Measurements from ENCODE around the gene ADAMTSL1.

Gene ADAMTSL1

DNA sequence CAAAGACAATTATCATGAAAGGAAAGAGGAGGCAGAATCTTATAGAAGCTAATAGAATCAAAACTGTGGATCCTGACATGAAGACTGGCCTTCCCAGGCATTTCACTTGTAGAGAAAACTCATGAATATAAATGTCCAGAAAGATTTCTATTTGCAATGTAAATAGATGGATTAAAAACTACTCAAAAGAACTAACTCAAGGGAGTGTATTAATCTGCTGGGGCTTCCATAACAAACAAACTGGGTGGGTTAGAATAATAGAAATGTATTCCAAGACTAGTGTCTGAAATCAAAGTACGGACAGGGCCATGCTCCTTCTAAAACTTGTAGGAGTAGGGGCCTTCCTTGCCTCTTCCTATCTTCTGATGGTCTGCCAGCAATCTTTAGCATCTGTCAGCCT, 267.4 kb downstream of the ADAMTSL1 start:
- DNase-seq (ENCODE audit: low spot score), result no peak

- DNase-seq (ENCODE audit: low spot score), result no peak
Observed at GRCh38 chr9:18741945-18742344, 268.0 kb downstream of the ADAMTSL1 start.

GRCh38 chr9:18743421-18743820, 269.5 kb downstream of the ADAMTSL1 start:
- no peak for DNase-seq (ENCODE audit: low spot score)

GRCh38 chr9:18743971-18744370, 270.0 kb downstream of the ADAMTSL1 start:
- no peak for DNase-seq (ENCODE audit: low spot score)

- DNase-seq (ENCODE audit: low spot score), result no peak
Observed at GRCh38 chr9:18745710-18746109, 271.8 kb downstream of the ADAMTSL1 start.

DNA sequence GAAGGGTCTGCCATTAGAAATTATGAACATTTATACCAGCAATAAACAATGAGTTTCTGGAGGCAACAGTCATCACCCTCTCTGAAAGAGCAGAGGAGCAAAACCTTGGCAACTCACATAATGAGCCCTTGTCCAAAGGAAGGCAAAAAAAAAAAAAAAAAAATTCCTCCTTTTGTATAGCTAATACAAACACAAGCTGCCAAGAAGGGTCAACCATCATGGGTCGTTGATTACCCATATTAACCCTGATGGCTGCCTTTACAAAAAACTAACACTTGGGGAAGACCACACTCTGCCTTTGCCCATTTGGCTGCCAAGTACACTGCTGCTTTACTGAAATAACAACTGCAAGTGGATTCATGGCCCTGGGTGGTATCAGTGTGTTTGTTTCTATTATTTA, 272.7 kb downstream of the ADAMTSL1 start:
- no peak for DNase-seq (ENCODE audit: low spot score)

DNA sequence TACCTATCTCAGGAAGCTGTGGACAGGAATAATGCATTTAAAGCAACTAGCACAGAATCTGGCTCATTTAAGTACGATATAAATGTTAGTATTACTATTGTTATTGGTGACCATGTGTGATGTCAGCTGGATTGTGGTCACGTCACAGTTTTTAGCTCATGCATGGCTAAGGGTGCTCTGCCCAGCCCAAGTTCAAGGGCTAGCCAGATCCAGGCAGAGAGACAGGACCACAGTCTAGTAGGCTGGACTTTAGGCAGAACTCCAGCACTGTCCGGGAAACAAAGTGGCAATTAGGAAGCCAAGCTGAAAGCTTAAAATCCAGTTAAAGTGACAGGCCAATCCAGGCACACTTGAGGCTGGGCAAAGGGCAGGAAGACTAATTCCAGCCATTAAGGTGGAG, 273.6 kb downstream of the ADAMTSL1 start:
- DNase-seq (ENCODE audit: low spot score), result no peak

- no peak for DNase-seq (ENCODE audit: low spot score)
Observed at GRCh38 chr9:18748251-18748701, 274.3 kb downstream of the ADAMTSL1 start.

GRCh38 chr9:18749711-18750110, 275.8 kb downstream of the ADAMTSL1 start:
- DNase-seq (ENCODE audit: low spot score), result no peak

DNA sequence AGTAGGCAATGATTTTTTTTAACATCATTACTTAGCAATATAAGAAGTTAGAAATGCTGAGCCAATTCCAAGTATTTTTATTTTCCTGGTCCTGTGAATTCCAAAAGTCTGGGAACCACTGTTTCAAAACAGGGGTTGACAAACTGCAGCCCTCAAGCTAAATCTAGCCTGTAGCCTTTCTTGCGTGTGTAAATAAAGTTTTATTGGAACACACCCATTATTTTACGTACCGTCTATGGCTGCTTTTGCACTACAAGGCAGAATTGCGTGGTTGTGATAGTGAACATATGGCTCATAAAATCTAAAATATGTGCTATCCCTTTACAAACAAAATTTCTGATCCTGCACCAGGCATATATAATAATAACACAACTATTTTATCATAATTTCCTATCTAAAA, 280.0 kb downstream of the ADAMTSL1 start:
- no peak for DNase-seq (ENCODE audit: low spot score)

DNA sequence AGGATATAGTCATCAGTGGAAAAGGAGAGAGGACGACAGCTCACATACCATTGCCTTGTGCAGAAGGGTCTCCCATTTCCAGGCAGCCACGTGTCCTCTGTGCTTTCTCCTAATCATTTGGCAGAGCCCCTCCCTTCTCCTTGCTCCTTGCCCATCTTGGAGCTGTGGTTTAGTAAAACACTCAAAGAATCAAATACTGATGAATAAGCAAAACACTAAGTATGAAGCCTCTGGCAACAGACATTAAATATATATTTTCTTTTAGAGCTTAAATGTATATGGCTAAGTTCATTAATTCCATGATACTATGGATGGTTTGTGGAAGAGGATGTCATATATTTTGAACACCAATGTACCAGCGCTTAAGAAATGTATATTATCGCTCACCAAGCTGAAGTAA, 280.6 kb downstream of the ADAMTSL1 start:
- DNase-seq (ENCODE audit: low spot score), result no peak

GRCh38 chr9:18755263-18755662, 281.3 kb downstream of the ADAMTSL1 start:
- no peak for DNase-seq (ENCODE audit: low spot score)

GRCh38 chr9:18756712-18757125, 282.8 kb downstream of the ADAMTSL1 start:
- no peak for DNase-seq (ENCODE audit: low spot score)

DNA sequence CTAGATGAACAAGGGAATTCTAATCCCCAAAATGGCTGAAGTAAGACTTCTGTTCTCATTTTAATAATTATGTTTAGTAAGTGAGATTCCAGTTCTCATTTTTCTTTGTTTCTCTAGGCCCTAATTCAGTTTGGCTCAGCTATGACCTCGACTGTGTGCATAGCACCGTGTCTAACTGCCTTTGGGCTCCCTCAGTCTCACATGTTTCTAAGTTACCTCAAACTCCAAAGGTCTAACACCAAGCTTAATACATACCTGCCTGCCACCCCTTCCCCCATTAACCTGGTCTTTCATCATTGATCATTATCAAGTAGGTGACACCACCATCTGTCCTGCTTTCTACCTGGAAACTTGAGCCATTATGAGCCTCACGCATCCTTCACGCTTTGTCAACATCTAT, 285.9 kb downstream of the ADAMTSL1 start:
- no peak for DNase-seq (ENCODE audit: low spot score)

DNA sequence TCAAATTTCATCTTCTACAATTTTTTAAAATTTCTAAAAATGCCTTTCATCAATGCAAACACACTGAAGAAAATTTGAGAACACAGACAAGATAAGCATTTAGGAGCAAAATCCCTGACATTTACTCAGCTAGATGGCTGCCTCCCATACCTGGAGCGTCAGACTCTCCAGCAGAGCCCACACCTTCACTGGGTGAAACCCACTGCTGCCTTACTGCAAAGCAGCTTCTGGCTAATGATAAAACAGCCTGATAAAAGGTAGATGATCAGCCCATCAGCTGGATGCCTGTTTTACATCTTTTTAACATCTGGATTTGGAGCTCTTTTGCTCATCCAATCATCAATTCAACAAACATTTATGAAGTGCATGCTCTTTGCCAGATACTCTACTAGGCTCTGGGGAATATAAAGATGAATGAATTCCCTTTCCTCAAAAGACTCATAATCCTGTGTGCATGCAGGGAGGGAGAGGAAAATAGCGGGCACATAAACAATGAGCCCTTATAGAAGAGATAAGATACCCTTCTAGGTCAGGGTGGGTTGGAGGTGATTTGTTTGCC, 287.9 kb downstream of the ADAMTSL1 start:
- DNase-seq (ENCODE audit: low spot score), result no peak

DNA sequence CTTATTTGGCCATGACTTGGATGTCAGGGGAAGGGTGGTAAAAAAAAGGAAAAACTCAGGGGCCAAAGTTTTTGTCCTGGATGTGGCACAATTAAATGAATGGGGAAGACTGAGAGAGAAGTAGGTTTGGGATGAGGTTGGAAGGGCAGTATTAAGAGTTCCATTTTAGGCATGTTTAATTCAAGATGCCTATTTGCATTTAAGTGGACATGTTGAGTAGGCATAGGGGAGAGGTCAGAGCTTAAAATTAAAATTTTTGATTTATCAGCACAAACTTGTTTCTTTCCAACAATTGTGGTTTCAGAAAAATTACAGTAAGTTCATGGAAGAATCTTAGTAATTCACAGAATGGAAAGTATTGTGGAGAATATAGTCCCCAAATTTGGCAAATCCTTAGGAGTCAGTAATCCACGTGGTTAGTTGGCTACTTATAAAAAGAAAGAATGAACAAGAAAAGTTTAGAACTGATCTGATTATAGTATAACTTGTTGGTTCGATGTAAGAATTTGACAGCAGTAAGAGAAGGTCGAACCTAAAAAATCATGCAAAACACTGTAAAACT, 293.1 kb downstream of the ADAMTSL1 start:
- DNase-seq (ENCODE audit: low spot score), result no peak

DNA sequence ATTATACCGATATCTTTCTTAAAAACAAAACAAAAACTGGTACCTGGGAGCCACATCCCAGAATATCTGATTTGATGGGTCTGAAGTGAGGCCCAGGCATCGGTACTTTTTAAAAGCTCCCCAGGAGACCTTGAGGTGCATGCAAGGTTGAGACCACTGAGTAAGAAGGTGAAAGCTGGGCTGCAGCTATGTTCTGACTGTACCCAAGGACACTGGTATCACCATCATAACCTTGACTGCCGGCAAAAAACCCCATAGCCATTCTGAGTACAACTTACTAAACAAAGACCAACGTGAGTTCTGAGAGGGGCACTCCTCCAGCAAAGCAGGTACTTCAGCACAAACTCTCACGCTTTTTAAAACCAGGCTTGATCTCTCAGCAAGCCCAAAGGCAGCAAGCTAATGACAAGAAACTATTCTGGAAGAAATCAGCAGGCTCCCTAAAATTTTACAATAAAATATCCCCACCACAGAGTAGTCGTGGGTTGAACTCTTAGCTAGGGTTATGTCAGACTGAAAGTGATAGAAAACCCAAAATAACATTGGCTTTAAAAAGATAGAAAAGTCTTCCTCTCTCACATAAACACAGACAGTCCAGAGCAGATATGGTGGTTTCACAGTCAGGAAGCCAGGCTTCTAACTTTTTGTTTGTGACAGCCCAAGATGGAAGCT, 295.1 kb downstream of the ADAMTSL1 start:
- no peak for DNase-seq (ENCODE audit: low spot score)

DNA sequence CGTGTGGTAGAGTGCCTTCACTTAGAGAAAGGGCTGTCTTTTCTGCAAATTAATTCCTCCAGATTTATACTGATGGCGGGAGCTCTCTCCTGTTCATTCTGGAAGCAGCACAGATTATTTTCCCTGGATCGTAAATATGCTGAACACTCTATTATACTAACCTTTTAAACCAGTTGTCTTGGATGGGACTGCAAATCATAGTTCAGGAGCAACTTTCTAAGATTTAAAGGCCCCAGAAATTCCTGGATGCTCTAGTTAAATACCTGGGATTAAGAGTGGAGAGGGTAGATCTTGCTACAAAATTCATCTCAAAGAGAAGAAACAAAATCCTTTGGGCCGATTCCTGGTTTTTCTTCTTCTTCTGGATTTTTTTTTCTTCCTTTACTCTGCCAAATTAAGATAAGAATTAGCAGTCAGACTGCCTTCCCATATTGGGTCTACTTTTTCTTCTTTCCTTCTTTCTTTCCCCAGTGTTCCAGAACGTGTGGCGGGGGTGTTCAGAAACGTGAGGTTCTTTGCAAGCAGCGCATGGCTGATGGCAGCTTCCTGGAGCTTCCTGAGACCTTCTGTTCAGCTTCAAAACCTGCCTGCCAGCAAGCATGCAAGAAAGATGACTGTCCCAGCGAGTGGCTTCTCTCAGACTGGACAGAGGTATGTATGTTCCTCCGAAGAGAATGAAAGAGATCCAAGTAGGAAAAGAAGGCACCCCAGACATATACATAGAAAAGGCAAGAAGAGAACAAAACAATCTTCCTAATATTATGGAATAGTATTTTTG, 296.4 kb downstream of the ADAMTSL1 start:
- DNase-seq (ENCODE audit: low spot score), result no peak

DNA sequence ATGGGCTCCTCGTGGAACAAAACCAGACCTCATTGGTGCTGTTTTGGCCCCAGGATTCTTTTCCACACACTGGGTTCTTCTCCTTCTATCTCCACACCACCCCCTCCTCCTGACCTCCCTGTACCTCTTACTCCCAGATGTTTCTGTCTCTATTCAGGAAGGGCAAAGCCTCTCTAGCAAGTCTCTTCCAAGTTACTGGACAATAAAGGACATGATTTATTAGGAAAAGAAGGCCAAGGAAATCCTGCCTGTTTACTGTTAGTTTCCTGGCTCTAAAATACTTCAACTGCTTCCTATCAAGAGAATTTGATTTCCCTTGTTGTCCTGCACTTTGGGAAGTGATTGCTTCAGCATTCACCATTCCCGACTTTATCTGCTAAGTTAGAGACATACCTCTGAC, 297.1 kb downstream of the ADAMTSL1 start:
- DNase-seq (ENCODE audit: low spot score), result no peak

DNA sequence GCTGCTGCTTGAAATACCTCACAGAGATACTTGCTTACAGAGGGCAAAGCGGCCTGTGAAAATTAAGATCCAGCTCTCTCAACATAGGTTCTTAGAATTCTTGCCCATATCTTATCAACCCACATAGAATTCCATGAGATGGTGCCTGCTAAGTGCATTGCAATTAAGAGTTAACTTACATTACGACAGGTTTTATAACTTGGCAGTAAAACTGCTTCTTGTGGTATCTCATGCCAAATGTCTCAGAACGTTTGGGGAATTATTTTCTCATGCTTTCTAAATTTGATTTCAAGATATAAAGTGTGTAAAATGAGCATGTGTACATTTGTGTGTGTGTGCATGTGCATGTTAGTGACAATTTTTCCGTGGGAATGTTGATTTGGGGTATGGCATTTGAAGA, 297.8 kb downstream of the ADAMTSL1 start:
- DNase-seq (ENCODE audit: low spot score), result no peak

GRCh38 chr9:18775241-18775640, 301.3 kb downstream of the ADAMTSL1 start:
- no peak for DNase-seq (ENCODE audit: low spot score)

DNA sequence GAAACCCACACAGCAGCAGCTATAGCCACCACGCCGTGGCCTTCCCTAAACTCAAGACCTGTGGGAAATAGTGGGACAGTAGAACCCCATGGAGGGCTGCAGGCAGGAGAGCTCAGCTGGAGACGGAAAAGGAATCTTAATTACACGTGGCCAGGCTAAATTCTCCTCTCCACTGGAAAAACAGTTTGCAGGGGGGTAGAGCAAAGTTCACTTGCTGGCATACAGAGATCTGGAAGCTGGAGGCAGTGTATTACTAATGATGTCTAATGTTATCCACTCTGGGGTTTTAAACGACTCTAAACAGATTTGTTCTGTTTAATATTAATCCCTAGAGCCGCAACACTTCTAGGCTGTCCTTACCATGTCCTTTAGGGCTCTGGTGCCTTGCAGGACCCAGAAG, 302.0 kb downstream of the ADAMTSL1 start:
- no peak for DNase-seq (ENCODE audit: low spot score)

All from hepatic stellate cell (primary cell).